H9 (cell line): ENCODE data around the gene CAPG. TPM values are rescaled to one million over a fixed set of nuclear protein-coding genes. Genes with fewer than 3 reads are reported as not detected.

ENCODE experiments used
- DNase-seq: peaks from one replicate; pipeline ENCODE4 v3.0.0-alpha.2; 2017
- H2AFZ ChIP-seq: one replicate; pipeline ENCODE4 v1.6.1; 2013; ENCODE audit warnings: mild to moderate bottlenecking, low read length, control low read depth, moderate library complexity
- H2AK5ac ChIP-seq: 2 replicates; pipeline ENCODE4 v1.6.1; 2013; ENCODE audit warnings: low read length, control low read depth, mixed read lengths; ENCODE audit not compliant: insufficient read length
- H2BK120ac ChIP-seq: one replicate; pipeline ENCODE4 v1.6.1; 2013; ENCODE audit warnings: low read depth, mild to moderate bottlenecking, low read length, control low read depth, inconsistent platforms; ENCODE audit not compliant: poor library complexity, severe bottlenecking
- H2BK12ac ChIP-seq: 2 replicates; pipeline ENCODE4 v1.6.1; 2013; ENCODE audit warnings: low read length, control low read depth, mixed read lengths, low read depth; ENCODE audit not compliant: insufficient read length
- H2BK15ac ChIP-seq: 2 replicates; pipeline ENCODE4 v1.6.1; 2013; ENCODE audit warnings: low read depth, low read length, control low read depth
- H2BK20ac ChIP-seq: one replicate; pipeline ENCODE4 v1.6.1; 2013; ENCODE audit warnings: low read depth, mild to moderate bottlenecking, low read length, control low read depth, inconsistent platforms; ENCODE audit not compliant: poor library complexity, severe bottlenecking
- H2BK5ac ChIP-seq: 2 replicates; pipeline ENCODE4 v1.6.1; 2013; ENCODE audit warnings: low read length, control low read depth, mixed read lengths; ENCODE audit not compliant: insufficient read length
- H3K14ac ChIP-seq: 2 replicates; pipeline ENCODE4 v1.6.1; 2013; ENCODE audit warnings: low read length, control low read depth; ENCODE audit not compliant: insufficient read depth
- H3K18ac ChIP-seq: 2 replicates; pipeline ENCODE4 v1.6.1; 2013; ENCODE audit warnings: low read depth, mild to moderate bottlenecking, mixed read lengths, low read length, control low read depth; ENCODE audit not compliant: insufficient read length
- H3K23ac ChIP-seq: 2 replicates; pipeline ENCODE4 v1.6.1; 2013; ENCODE audit warnings: low read length, control low read depth, mixed read lengths, low read depth; ENCODE audit not compliant: insufficient read length
- H3K23me2 ChIP-seq: 2 replicates; pipeline ENCODE4 v1.6.1; 2013; ENCODE audit warnings: low read depth, mild to moderate bottlenecking, mixed read lengths, low read length, control low read depth; ENCODE audit not compliant: insufficient read length, poor library complexity, severe bottlenecking
- H3K27ac ChIP-seq: 2 replicates; pipeline ENCODE4 v1.5.1; 2013; ENCODE audit warnings: low read length, control low read depth, mixed read lengths, low read depth; ENCODE audit not compliant: insufficient read length
- H3K27me3 ChIP-seq: 2 replicates; pipeline ENCODE4 v1.6.1; 2013; ENCODE audit warnings: low read length, control low read depth, inconsistent platforms; ENCODE audit not compliant: insufficient read depth
- H3K4ac ChIP-seq: 2 replicates; pipeline ENCODE4 v1.6.1; 2013; ENCODE audit warnings: low read depth, mild to moderate bottlenecking, control low read depth, inconsistent platforms, low read length, moderate library complexity
- H3K4me1 ChIP-seq: 2 replicates; pipeline ENCODE4 v1.6.1; 2013; ENCODE audit warnings: low read length, control low read depth, inconsistent platforms; ENCODE audit not compliant: insufficient read depth
- H3K4me2 ChIP-seq: 2 replicates; pipeline ENCODE4 v1.6.1; 2013; ENCODE audit warnings: low read length, control low read depth, mixed read lengths; ENCODE audit not compliant: insufficient read length, insufficient read depth
- H3K56ac ChIP-seq: 2 replicates; pipeline ENCODE4 v1.6.1; 2013; ENCODE audit warnings: low read depth, mild to moderate bottlenecking, mixed read lengths, low read length, control low read depth; ENCODE audit not compliant: insufficient read length
- H3K79me1 ChIP-seq: 2 replicates; pipeline ENCODE4 v1.6.1; 2013; ENCODE audit warnings: low read depth, mild to moderate bottlenecking, moderate library complexity, low read length, control low read depth, inconsistent platforms; ENCODE audit not compliant: insufficient read depth, poor library complexity, severe bottlenecking
- H3K79me2 ChIP-seq: 2 replicates; pipeline ENCODE4 v1.6.1; 2013; ENCODE audit warnings: low read length, control low read depth, inconsistent platforms; ENCODE audit not compliant: insufficient read depth
- H3K9ac ChIP-seq: 2 replicates; pipeline ENCODE4 v1.6.1; 2013; ENCODE audit warnings: low read length, control low read depth, mixed read lengths; ENCODE audit not compliant: insufficient read length; ENCODE audit errors: extremely low read depth
- H3K9me3 ChIP-seq: one replicate; pipeline ENCODE4 v1.6.1; 2013; ENCODE audit warnings: low read depth, low read length, inconsistent platforms; ENCODE audit not compliant: control insufficient read depth
- H3T11ph ChIP-seq: one replicate; pipeline ENCODE4 v1.6.1; 2013; ENCODE audit warnings: mild to moderate bottlenecking, low read length, control low read depth, inconsistent platforms
- H4K20me1 ChIP-seq: one replicate; pipeline ENCODE4 v1.6.1; 2013; ENCODE audit not compliant: control insufficient read depth, insufficient read length, insufficient read depth
- H4K5ac ChIP-seq: 2 replicates; pipeline ENCODE4 v1.6.1; 2013; ENCODE audit warnings: low read depth, mild to moderate bottlenecking, mixed read lengths, low read length, control low read depth; ENCODE audit not compliant: insufficient read length
- H4K8ac ChIP-seq: replicated peaks from 2 replicates; pipeline ENCODE4 v1.6.1; 2013; ENCODE audit warnings: low read length, control low read depth, mixed read lengths, low read depth; ENCODE audit not compliant: insufficient read length
- H4K91ac ChIP-seq: 2 replicates; pipeline ENCODE4 v1.6.1; 2013; ENCODE audit warnings: low read depth, mild to moderate bottlenecking, moderate library complexity, mixed read lengths, low read length, control low read depth; ENCODE audit not compliant: insufficient read length
- H3K27ac Mint-ChIP-seq, 3 experiments: 2 replicates in 2 of 3; 3 replicates in 1 of 3; pipeline ENCODE4 v1.8.0; 2020 to 2021; ENCODE audit warnings: mixed read lengths in 3 of 3, mild to moderate bottlenecking in 1 of 3, moderate library complexity in 1 of 3
- H3K27me3 Mint-ChIP-seq: 2 replicates; pipeline ENCODE4 v1.8.0; 2021; ENCODE audit warnings: low read depth, mild to moderate bottlenecking, moderate library complexity, mixed read lengths
- H3K36me3 Mint-ChIP-seq, 3 experiments: 2 replicates in 2 of 3; 3 replicates in 1 of 3; pipeline ENCODE4 v1.8.0; 2020 to 2021; ENCODE audit warnings: low read depth in 3 of 3, mixed read lengths in 3 of 3; ENCODE audit not compliant: insufficient read depth in 1 of 3
- H3K4me1 Mint-ChIP-seq, 2 experiments: 2 replicates each; pipeline ENCODE4 v1.8.0; 2020; ENCODE audit warnings: mixed read lengths in 2 of 2
- H3K4me3 Mint-ChIP-seq, 2 experiments: 2 replicates in 1 of 2; 3 replicates in 1 of 2; pipeline ENCODE4 v1.8.0; 2020 to 2021; ENCODE audit warnings: mild to moderate bottlenecking in 2 of 2, mixed read lengths in 2 of 2, moderate library complexity in 1 of 2
- H3K9me3 Mint-ChIP-seq, 2 experiments: 2 replicates in 1 of 2; 3 replicates in 1 of 2; pipeline ENCODE4 v1.8.0; 2020; ENCODE audit warnings: mild to moderate bottlenecking in 2 of 2, mixed read lengths in 2 of 2, moderate library complexity in 1 of 2
- WGBS: extraction: QIAGEN DNeasy Blood & Tissue Kit; methylation state at CpG from one replicate; pipeline ENCODE4 v1.1.7; 2013; ENCODE audit warnings: missing lambda C conversion rate, low lambda C conversion rate, mixed read lengths; ENCODE audit not compliant: insufficient read length; ENCODE audit errors: extremely low coverage; 5-methylcytosine and 5-hydroxymethylcytosine counted together
- total RNA-seq: library from RNA; stranded (reverse); gene quantifications from 2 replicates; pipeline ENCODE4 v1.2.1, GENCODE V29; 2021
- TF ChIP-seq, protein P1 (sequence below): fragments of 200-600 bp; sonication (generic); conservative IDR thresholded peaks from 3 replicates; pipeline ENCODE4 v1.8.0; 2021; ENCODE audit warnings: antibody characterized with exemption, mild to moderate bottlenecking

CAPG gene
- total RNA-seq, 1 experiment from 2014 or later = 72.8 TPM

DNA sequence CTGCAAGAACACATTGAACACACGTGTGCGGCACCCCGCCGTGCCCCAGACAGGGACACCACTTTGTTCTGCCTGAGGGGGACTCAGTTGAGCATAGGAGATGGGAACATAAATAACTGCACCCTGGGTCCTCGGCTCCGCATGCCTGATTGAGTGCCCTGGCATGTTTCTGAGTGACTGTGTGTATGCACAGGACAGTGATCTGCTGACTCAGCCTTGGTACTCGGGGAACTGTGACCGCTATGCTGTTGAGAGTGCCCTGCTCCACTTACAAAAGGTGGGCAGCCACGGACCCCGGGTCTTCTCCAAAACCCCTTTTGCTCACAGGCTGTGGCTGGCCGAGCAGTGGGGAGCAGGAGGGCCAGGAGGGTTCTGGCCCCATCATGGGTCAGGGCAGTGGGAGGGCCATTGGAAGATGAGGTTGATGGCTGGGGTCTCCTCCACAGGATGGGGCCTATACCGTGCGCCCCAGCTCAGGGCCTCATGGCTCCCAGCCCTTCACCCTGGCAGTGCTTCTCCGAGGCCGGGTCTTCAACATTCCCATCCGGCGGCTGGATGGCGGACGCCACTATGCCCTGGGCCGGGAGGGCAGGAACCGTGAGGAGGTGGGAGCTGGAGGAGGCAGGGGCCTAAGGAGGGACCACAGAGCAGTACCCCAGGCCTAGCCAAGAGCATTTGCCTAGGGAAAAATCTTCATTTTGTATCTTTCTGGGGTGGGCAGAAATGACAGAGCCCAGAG is 25.2 kb upstream of the CAPG start:
- H3K9ac ChIP-seq = no peak overlapping the region
- Mint-ChIP-seq H3K4me1 (peaks cover 41 to 59% of the 10 kb centered on the region in 2 experiments), H3K36me3 (no peaks in the 10 kb centered on the region), H3K4me3 (no peak overlapping the region), H3K27ac (no peak overlapping the region), H3K27me3 (peaks cover 18% of the 10 kb centered on the region), H3K9me3 (no peaks in the 10 kb centered on the region; a peak in 2 of 5 replicates)
- H2BK5ac ChIP-seq = no peak overlapping the region
- H2AK5ac ChIP-seq = no peak overlapping the region
- WGBS = no CpG with 5 or more reads among the region's 21 CpGs
- H4K5ac ChIP-seq = no peak overlapping the region
- peaks cover 8% of the 10 kb centered on the region for H3K23me2 ChIP-seq
- H2AFZ ChIP-seq = no peak overlapping the region
- no peak overlapping the region for H3K23ac ChIP-seq
- peaks cover 13% of the 10 kb centered on the region; the same call in 1 of the 2 replicates for H3K4me1 ChIP-seq
- H2BK20ac ChIP-seq = no peak overlapping the region
- H3T11ph ChIP-seq = no peak overlapping the region
- H3K4ac ChIP-seq = no peak overlapping the region
- H2BK15ac ChIP-seq = no peak overlapping the region
- H4K8ac ChIP-seq = no peak overlapping the region
- no peak overlapping the region for H3K14ac ChIP-seq
- H4K20me1 ChIP-seq = no peaks in the 10 kb centered on the region
- no peak overlapping the region for H3K4me2 ChIP-seq
- H3K79me1 ChIP-seq = no peaks in the 10 kb centered on the region
- H3K56ac ChIP-seq = no peak overlapping the region
- H3K27me3 ChIP-seq = no peaks in the 10 kb centered on the region; the same call in 1 of the 2 replicates
- TF ChIP-seq, protein P1, sequence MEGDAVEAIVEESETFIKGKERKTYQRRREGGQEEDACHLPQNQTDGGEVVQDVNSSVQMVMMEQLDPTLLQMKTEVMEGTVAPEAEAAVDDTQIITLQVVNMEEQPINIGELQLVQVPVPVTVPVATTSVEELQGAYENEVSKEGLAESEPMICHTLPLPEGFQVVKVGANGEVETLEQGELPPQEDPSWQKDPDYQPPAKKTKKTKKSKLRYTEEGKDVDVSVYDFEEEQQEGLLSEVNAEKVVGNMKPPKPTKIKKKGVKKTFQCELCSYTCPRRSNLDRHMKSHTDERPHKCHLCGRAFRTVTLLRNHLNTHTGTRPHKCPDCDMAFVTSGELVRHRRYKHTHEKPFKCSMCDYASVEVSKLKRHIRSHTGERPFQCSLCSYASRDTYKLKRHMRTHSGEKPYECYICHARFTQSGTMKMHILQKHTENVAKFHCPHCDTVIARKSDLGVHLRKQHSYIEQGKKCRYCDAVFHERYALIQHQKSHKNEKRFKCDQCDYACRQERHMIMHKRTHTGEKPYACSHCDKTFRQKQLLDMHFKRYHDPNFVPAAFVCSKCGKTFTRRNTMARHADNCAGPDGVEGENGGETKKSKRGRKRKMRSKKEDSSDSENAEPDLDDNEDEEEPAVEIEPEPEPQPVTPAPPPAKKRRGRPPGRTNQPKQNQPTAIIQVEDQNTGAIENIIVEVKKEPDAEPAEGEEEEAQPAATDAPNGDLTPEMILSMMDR = no peak
- H2BK12ac ChIP-seq = no peak overlapping the region
- no peak for DNase-seq
- H2BK120ac ChIP-seq = no peak overlapping the region
- H4K91ac ChIP-seq = no peak overlapping the region
- no peak overlapping the region for H3K27ac ChIP-seq
- no peaks in the 10 kb centered on the region for H3K9me3 ChIP-seq
- H3K18ac ChIP-seq = no peak overlapping the region
- no peaks in the 10 kb centered on the region for H3K79me2 ChIP-seq
